DND-41 (cell line): ENCODE results near the gene CARD10.

Experiments
- CTCF ChIP-seq: IDR thresholded peaks from 2 replicates; pipeline ENCODE4 v1.5.1; 2012; ENCODE audit warnings: borderline replicate concordance, low read length, moderate library complexity, mild to moderate bottlenecking; ENCODE audit not compliant: poor library complexity, severe bottlenecking; ENCODE audit errors: extremely low read depth
- EZH2 ChIP-seq: IDR thresholded peaks from 3 replicates; pipeline ENCODE4 v1.6.1; 2012; ENCODE audit warnings: borderline replicate concordance, low read depth, mild to moderate bottlenecking, moderate library complexity, low read length, inconsistent platforms; ENCODE audit not compliant: severe bottlenecking

- TF ChIP-seq CTCF (no peak), EZH2 (no peak)
These were observed 57.3 kb downstream of the CARD10 start for GRCh38 chr22:37461961-37462360.
